Measurements from ENCODE around the gene TFDP3.

DNA sequence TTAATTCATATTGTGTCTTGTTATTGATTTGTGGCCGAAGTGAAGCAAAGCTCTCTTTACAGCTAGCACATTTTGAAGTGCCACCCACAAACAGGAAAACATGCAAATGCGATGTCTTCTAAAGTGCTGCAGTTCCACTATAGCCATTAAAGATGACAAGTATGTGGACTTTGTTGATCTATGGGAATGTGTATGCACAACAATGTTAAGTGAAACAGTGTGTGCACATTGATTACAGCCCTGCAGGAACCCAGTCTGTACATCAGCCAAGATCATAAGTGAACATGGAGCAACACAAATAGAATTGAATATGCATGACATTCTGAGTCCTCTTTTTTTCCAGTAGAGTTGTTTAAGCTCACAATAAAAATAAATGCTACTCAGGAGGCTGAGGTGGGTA lies 43.0 kb downstream of the TFDP3 start:
- TF ChIP-seq CTCF (IDR thresholded peaks at IDR 0.05) (no peak), POLR2A (IDR thresholded peaks at IDR 0.05) (no peak)

Data from testis (tissue), 2 donors.